ENCODE results near the gene AFF2. TPM values are rescaled to one million over a fixed set of nuclear protein-coding genes. Genes with fewer than 3 reads are reported as not detected.

Gene AFF2
- total RNA-seq, 2 donors from 2014 or later = 0.09 to 0.42 TPM

- intact Hi-C loops (cut with DNase I, micrococcal nuclease) = no loop called here
- ATAC-seq (no peak), DNase-seq (no peak)
Observed at GRCh38 chrX:149006235-149006634, 505.8 kb downstream of the AFF2 start.

DNA sequence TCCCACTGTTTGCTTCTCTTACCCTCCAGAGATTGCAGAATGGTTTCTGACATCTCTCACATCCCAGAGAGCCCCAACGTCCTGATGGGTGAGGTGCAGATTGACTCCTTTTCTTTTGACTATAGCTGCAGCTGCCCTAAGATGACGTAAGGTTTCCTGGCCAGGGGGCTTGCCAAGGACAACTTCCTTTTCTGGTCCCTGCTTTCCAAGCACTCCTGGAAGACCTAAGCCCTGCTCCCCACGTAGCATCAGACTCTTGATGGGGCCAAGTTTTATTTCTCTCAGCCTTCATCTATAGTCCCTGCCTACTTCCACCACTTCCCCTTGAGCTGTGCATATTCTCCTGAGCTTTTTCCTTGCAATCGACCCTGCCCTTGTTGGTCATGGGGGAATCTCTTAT is 507.0 kb downstream of the AFF2 start:
- ATAC-seq (no peak), DNase-seq (no peak)
- intact Hi-C loops (cut with DNase I, micrococcal nuclease) = no loop called here

DNA sequence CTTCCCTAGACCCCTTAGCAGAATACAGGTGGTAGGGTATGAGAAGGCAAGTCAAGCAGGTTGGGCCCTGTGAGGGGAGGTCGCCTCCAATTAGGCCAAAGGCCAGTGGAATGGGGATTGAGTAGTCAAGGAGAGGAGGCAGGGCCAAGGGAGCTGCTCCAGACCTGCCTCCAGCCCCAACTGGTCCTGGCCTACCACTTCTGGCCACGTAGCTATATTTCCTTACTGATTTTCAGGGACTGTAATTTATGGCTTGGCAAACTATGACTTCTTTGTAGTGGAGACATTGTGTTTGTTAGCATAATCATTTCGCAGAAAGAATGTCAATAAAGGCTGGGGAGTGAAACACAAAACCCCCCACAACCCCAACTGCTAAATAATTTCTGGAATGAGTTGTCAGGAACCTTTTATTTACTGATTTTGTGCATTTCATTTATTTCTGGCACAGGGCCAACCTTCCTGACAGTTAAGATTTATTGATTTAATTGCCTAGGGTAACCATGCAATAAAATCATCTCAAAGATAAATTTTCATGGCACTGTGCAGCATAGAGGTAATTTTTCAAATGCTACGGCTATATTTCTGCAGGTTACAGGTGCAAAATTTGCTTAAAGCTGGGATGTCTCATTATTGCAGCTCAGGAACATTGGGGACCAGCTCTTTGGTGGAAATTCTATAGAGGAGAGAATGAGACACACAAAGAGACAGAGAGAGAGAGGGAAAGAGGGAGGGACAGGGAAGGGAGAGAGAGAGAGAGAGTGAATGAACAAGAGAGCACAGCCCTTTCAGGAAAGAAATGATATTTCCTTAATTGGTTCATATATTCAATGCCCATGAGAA is 509.8 kb downstream of the AFF2 start:
- intact Hi-C loops (cut with DNase I, micrococcal nuclease) = no loop called here
- peak; percentile 37 for ATAC-seq
- no peak for DNase-seq

DNA sequence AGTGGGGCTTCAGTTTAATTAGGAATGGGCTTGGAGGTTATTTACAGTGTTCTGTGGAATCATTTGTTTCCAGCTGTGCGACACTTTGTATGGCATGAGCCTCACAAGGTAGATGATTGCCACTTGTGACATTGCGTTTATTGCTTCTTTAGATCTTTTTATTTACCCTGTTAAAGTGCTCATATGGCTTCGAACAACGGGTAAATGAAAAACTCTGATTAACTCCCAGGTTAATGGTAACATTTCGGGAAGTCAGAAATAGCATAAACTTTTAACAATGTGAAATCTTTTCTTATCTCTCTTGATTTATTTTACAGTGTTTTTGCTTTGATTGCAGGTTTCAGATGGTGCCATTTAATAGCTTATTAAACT is 510.4 kb downstream of the AFF2 start:
- intact Hi-C loops (cut with DNase I, micrococcal nuclease) = no loop called here
- ATAC-seq (no peak), DNase-seq (no peak)

DNA sequence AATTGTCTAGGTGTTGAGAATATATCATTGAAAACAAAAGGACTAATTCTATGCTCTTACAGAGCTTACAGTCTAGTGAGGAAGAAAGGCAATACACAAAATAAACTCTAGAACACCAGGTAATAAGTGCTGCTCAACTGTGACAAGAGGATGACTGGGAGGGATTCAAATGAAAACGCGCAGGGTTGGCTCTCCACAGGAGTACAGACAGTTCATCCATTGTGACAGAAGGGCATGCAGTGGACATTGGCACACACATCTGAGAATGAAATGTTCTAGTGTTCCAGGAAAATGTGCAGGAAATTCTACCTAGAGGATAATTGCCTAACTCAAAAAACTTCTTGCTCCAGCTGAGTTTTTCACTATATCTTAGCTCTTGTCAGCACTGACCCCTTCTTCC is 512.7 kb downstream of the AFF2 start:
- intact Hi-C loops (cut with DNase I, micrococcal nuclease) = no loop called here
- ATAC-seq (no peak), DNase-seq (no peak)

GRCh38 chrX:149021159-149021558 is 520.7 kb downstream of the AFF2 start:
- ATAC-seq (no peak), DNase-seq (no peak)
- intact Hi-C loops (cut with DNase I, micrococcal nuclease) = no loop called here

DNA sequence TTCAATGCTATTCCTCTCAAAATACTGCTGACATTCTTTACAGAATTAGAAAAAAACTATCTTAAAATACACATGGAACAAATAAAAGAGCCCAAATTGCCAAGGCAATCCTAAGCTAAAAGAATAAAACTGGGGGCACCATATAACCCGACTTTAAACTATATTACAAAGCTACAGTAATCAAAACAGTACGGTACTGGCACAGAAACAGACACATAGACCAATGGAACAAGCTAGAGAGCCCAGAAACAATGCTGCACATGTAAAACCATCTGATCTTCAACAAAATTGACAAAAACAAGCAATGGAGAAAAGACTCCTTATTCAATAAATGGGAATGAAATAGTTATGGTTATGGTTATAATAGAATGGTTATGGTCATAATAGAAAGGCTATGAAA is 522.1 kb downstream of the AFF2 start:
- ATAC-seq = no peak
- no peak for DNase-seq
- intact Hi-C loops (cut with DNase I, micrococcal nuclease) = no loop called here

GRCh38 chrX:149032449-149032848 is 532.0 kb downstream of the AFF2 start:
- DNase-seq (no peak), ATAC-seq (no peak)
- intact Hi-C loops (cut with DNase I, micrococcal nuclease) = no loop called here

DNA sequence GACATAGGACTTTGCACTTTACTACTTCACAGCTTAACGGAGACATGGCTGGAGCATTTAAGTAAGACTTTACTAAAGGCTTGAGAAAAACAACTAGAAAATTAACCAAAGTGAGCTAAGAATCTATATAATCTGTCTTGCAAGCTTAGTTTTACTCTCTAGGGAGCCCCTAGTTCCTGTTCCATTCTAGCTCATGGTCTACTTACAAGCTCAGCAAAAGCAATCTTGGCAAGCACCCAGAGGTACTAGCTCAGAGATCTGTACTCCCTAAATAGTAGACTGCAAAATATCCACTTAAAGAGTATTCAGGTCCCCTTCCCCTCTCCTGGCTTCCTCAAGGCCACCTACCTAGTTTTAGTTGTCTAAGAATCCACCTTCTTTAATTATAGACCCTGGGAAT is 535.7 kb downstream of the AFF2 start:
- DNase-seq (no peak), ATAC-seq (no peak)
- intact Hi-C loops (cut with DNase I, micrococcal nuclease) = no loop called here

DNA sequence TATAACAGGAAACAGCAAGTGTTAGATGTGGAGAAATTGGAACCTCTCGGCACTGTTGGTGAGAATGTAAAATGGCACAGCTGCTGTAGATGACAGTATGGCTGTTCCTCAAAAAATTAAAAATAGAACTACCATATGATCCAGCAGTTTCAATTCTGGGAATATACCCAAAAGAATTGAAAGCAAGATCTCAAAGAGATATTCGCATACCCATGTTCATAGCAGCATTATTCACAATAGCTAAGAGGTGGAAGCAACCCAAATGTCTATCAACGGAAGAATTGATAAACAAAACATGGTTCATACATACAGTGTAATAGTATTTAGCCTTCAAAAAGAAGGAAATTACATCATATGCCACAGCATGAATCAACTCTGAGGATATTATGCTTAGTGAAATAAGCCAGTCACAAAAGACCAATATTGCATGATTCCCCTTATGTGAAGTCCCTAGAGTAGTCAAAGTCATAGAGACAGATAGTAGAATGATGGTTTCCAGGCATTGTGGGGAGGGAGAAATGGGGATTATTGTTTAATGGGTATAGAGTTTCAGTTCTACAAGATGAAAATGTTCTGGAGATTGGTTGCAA is 537.0 kb downstream of the AFF2 start:
- DNase-seq = no peak
- no peak for ATAC-seq
- intact Hi-C loops (cut with DNase I, micrococcal nuclease) = no loop called here

GRCh38 chrX:149039057-149039456 is 538.6 kb downstream of the AFF2 start:
- ATAC-seq (no peak), DNase-seq (no peak)
- intact Hi-C loops (cut with DNase I, micrococcal nuclease) = no loop called here

- intact Hi-C loops (cut with DNase I, micrococcal nuclease) = no loop called here
- ATAC-seq (no peak), DNase-seq (no peak)
Observed at GRCh38 chrX:149040873-149041535, 540.6 kb downstream of the AFF2 start.

- intact Hi-C loops (cut with DNase I, micrococcal nuclease) = no loop called here
- no peak for DNase-seq
- ATAC-seq = no peak
Observed at GRCh38 chrX:149043401-149043800, 543.0 kb downstream of the AFF2 start.

DNA sequence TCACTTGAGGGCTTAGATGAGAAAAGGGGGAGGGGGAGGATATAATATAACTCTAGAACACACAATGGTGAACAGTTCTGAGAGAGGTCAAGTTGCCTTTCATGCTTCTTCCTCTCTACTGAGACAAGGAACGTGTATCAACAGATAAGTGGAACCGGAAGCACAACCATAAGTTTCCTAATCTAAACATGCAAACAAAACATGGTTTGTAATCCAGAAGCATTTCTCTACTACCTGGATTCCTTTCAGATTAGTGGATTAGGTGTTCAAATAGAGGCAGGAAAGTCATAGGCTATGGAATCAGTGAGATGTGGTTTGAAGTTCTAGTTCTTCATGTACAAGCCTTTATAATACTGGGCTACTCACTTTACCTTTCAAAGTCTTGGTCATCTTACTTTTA is 544.1 kb downstream of the AFF2 start:
- DNase-seq (no peak), ATAC-seq (no peak)
- intact Hi-C loops (cut with DNase I, micrococcal nuclease) = no loop called here

- DNase-seq = no peak
- intact Hi-C loops (cut with DNase I, micrococcal nuclease) = no loop called here
- ATAC-seq = no peak
Observed at GRCh38 chrX:149045645-149046210, 545.3 kb downstream of the AFF2 start.
